ENCODE data around the gene PCF11.

DNA sequence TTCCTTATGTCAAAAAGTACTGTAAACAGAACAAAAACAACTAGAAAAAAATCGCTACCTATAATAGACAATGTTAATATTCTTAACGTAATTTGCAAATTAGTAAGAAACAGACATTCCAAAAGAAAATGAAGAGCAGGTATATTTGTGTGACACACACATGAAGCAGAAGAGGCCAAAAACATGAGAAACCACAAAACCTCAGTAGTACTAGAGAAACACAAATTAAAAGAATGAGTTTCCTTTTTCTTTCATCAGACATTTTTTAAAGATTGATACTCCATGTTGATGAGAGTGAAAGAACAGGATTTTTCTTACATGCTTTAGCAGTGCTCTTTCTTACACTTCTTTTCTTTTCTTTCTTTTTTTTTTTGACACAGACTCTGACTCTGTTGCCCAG is 34.2 kb upstream of the PCF11 start:
- TF ChIP-seq, protein P1, sequence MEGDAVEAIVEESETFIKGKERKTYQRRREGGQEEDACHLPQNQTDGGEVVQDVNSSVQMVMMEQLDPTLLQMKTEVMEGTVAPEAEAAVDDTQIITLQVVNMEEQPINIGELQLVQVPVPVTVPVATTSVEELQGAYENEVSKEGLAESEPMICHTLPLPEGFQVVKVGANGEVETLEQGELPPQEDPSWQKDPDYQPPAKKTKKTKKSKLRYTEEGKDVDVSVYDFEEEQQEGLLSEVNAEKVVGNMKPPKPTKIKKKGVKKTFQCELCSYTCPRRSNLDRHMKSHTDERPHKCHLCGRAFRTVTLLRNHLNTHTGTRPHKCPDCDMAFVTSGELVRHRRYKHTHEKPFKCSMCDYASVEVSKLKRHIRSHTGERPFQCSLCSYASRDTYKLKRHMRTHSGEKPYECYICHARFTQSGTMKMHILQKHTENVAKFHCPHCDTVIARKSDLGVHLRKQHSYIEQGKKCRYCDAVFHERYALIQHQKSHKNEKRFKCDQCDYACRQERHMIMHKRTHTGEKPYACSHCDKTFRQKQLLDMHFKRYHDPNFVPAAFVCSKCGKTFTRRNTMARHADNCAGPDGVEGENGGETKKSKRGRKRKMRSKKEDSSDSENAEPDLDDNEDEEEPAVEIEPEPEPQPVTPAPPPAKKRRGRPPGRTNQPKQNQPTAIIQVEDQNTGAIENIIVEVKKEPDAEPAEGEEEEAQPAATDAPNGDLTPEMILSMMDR (IDR thresholded peaks at IDR 0.05) = no peak
- TF ChIP-seq POLR2A (IDR thresholded peaks at IDR 0.05) = no peak

All from uterus (tissue), 2 donors.